Right lobe of liver (tissue), 6 donors: ENCODE data around the gene PPT1. TPM values are rescaled to one million over a fixed set of nuclear protein-coding genes. Genes with fewer than 3 reads are reported as not detected.

ENCODE experiments used
- ATAC-seq, 4 donors: fragments of 200-7000 bp; cut with Tn5 transposase; one replicate each; pipeline ENCODE4 v1.9.1; 2020; ENCODE audit warnings: mild to moderate bottlenecking in 4 of 4, moderate library complexity in 4 of 4
- DNase-seq, 3 donors: peaks; one replicate each; pipeline ENCODE4 v3.0.0-alpha.2; 2020
- H3K27ac ChIP-seq, 3 donors: fragments of 200-600 bp; one replicate each; pipeline ENCODE4 v1.8.0; 2022
- H3K27me3 ChIP-seq, 2 donors: fragments of 200-600 bp; one replicate each; pipeline ENCODE4 v1.8.0; 2022
- H3K36me3 ChIP-seq, 4 donors: fragments of 200-600 bp; sonication (generic) in 1 of 4; one replicate each; pipeline versions ENCODE4 v1.5.1 to v1.8.0; 2017 to 2022; ENCODE audit warnings: control low read depth in 1 of 4
- H3K4me1 ChIP-seq, 4 donors: fragments of 200-600 bp; sonication (generic) in 1 of 4; one replicate each; pipeline versions ENCODE4 v1.5.1 to v1.8.0; 2017 to 2022; ENCODE audit warnings: control low read depth in 1 of 4
- H3K4me3 ChIP-seq, 3 donors: fragments of 200-600 bp; one replicate each; pipeline ENCODE4 v1.8.0; 2022
- H3K9me3 ChIP-seq, 4 donors: fragments of 200-600 bp; sonication (generic) in 1 of 4; one replicate each; pipeline versions ENCODE4 v1.5.1 to v1.8.0; 2017 to 2022; ENCODE audit warnings: control low read depth in 1 of 4
- POLR2A ChIP-seq: fragments of 450-650 bp; IDR thresholded peaks from one replicate; pipeline ENCODE4 v1.6.1; 2017; ENCODE audit warnings: antibody characterized with exemption, mild to moderate bottlenecking
- WGBS: methylation state at CpG from one replicate; pipeline ENCODE4 v1.1.6; 2018; ENCODE audit warnings: low coverage, low lambda C conversion rate; ENCODE audit not compliant: insufficient coverage; ENCODE audit errors: missing lambda C conversion rate; 5-methylcytosine and 5-hydroxymethylcytosine counted together
- intact Hi-C, 2 donors: fragments of 100-400 bp; cut with DNase I; formaldehyde crosslinking; loops; one replicate each; pipeline versions ENCODE4 v1.11.2 to v1.14.1; 2022
- total RNA-seq, 6 experiments: library from RNA; depleted of rRNA in 2 of 6; stranded (reverse); fragments of >200 nt in 2 of 6; fragmentation: NEBNext Ultra II Directional in 3 of 6; extraction: Animal tissue kit (Norgen Biotek cat#: 25700) in 3 of 6; gene quantifications; one replicate each; pipeline versions ENCODE4 v1.1.0 to v1.2.4, GENCODE V29; 2016 to 2023
- TF ChIP-seq, protein P1 (sequence below), 4 donors: fragments of 200-600 bp in 3 of 4; fragments of 450-650 bp in 1 of 4; IDR thresholded peaks; one replicate each; pipeline versions ENCODE4 v1.5.1 to v1.8.0; 2016 to 2022; ENCODE audit warnings: antibody characterized with exemption in 4 of 4, mild to moderate bottlenecking in 2 of 4
- donor health status: DM: no; HTN: yes; CAD: no.
- donor health status: DM: no; HTN: no; CAD: no.
- donor health status: DM: no; HTN: no; CAD: no.
- donor health status: DM: no; HTN: yes; CAD: no.
- donor health status: DM: no; HTN: yes; CAD: no.

Gene PPT1
- total RNA-seq, 6 experiments from 2014 or later: 16.5 to 47.8 (median 33.1) TPM

DNA sequence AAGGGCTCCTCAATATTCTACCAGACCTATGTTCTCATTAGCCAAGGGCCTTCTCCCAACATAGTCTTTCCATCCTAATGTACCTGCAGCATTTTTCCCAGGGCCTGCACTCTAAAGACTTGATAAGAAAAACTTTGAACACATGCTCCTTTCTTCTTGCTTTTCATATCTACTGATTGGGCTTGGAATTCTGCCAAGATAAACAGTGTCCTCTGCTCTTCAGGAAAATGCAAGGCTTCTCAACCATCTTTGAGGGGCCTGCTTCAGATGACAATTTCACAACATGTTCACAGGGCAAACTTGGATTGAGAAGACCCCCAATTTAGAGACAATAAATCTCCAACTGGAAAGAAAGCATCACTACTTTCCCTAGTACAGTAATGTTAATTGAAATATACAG is 25.8 kb upstream of the PPT1 start:
- Histone ChIP-seq H3K27ac (no peak overlapping the region), H3K36me3 (no peaks in the 10 kb centered on the region), H3K9me3 (no peaks in the 10 kb centered on the region), H3K4me3 (no peak overlapping the region), H3K27me3 (no peaks in the 10 kb centered on the region), H3K4me1 (no peaks in the 10 kb centered on the region)
- TF ChIP-seq, protein P1, sequence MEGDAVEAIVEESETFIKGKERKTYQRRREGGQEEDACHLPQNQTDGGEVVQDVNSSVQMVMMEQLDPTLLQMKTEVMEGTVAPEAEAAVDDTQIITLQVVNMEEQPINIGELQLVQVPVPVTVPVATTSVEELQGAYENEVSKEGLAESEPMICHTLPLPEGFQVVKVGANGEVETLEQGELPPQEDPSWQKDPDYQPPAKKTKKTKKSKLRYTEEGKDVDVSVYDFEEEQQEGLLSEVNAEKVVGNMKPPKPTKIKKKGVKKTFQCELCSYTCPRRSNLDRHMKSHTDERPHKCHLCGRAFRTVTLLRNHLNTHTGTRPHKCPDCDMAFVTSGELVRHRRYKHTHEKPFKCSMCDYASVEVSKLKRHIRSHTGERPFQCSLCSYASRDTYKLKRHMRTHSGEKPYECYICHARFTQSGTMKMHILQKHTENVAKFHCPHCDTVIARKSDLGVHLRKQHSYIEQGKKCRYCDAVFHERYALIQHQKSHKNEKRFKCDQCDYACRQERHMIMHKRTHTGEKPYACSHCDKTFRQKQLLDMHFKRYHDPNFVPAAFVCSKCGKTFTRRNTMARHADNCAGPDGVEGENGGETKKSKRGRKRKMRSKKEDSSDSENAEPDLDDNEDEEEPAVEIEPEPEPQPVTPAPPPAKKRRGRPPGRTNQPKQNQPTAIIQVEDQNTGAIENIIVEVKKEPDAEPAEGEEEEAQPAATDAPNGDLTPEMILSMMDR (IDR thresholded peaks at IDR 0.05): no peak
- TF ChIP-seq POLR2A: no peak
- intact Hi-C loops: no loop called here
- no peak for DNase-seq
- ATAC-seq: no peak

DNA sequence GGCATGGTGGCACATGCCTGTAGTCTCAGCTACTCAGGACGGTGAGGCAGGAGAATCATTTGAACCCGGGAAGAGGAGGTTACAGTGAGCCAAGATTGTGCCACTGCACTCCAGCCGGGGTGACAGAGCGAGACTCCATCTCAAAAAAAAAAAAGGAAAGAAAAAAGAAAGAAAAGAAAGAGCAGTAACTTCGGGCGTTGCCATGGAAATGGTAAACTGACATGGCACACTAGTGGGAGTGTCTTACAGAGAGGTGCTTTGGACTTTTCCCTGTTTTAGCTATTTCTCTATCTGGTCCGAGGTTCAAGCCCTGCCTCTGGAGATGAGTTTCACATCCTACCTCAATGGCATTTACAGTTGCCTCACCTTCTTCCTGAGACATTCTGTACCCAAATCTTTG is 23.1 kb upstream of the PPT1 start:
- Histone ChIP-seq H3K4me3 (no peak overlapping the region), H3K27ac (no peak overlapping the region), H3K9me3 (no peaks in the 10 kb centered on the region), H3K36me3 (no peaks in the 10 kb centered on the region), H3K27me3 (no peaks in the 10 kb centered on the region), H3K4me1 (no peaks in the 10 kb centered on the region)
- ATAC-seq: no peak
- intact Hi-C loops: no loop called here
- TF ChIP-seq, protein P1 (IDR thresholded peaks at IDR 0.05): no peak
- no peak for TF ChIP-seq POLR2A
- DNase-seq: no peak
- whole genome bisulfite sequencing: 53% methylated on average over 4 of the region's 7 CpGs

DNA sequence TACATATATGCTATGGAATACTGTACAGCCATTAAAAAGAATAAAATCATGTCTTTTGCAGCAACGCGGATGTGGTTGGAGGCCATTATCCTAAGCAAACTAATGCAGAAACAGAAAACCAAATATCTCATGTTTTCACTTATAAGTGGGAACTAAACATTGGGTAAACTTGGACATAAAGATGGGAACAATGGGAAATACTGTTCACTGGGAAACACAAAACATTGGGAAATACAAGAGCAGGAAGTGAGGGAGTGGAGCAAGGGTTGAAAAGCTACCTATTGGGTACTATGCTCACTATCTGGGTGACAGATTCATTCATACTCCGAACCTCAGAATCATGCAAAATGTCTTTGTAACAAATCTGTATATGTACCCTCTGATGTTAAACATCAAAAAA is 17.3 kb upstream of the PPT1 start:
- WGBS: 74% methylated on average over 3 of the region's 3 CpGs
- no peaks in the 10 kb centered on the region for H3K27me3 ChIP-seq
- TF ChIP-seq POLR2A: no peak
- TF ChIP-seq, protein P1 (IDR thresholded peaks at IDR 0.05): no peak
- H3K9me3 ChIP-seq: no peaks in the 10 kb centered on the region
- intact Hi-C loops: no loop called here
- no peak for ATAC-seq
- no peak overlapping the region for H3K27ac ChIP-seq
- DNase-seq: no peak
- no peaks in the 10 kb centered on the region for H3K36me3 ChIP-seq
- H3K4me3 ChIP-seq: no peak overlapping the region
- H3K4me1 ChIP-seq: no peaks in the 10 kb centered on the region

DNA sequence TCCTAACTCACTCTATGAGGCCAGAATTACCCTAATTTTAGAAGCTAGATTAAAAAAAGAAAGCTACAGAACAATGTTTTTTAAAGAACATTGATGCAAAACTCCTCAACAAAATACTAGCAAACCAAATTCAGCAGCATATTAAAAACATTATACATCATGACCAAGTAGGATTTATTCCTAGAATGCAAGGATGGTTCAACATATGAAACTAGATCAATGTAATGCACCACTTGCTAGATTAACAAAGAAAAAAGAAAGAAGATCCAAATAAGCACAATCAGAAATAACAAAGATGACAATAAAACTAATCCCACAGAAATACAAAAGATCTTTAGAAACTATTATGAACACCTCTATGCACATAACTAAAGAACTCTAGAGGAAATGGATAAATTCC is 13.3 kb upstream of the PPT1 start:
- no peak for TF ChIP-seq POLR2A
- TF ChIP-seq, protein P1 (IDR thresholded peaks at IDR 0.05): no peak
- intact Hi-C loops: no loop called here
- no peak overlapping the region for H3K27ac ChIP-seq

DNA sequence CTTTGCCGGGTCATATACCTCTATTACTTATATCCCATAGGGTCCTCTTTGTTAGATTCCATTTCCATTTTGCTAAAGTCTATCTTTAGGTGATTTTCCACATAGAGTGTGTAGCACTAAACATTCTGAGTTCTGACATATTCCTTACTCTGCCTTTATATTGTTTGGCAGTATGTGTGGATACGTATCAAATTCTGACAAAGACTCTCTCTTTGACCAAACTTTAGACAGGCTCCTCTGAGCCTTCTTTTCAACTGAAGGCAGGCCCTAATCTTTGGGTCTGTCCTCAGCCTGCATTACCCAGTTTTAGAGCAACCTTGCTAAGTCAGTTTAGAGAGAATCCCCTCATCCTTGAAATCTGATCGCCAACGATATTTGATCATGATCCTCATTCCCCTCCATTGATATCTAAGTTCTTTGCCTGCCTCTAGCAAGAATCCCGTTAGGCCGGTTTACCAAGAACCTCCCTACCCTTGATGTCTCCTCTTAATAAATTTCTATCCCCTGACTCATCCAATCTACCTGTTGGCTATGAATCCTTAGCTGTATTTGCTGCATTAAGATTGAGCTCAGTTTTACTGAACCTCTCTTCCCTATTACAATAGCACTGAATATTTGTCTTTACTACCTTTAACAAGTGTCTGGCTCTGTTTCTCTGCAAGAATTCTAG is 10.4 kb upstream of the PPT1 start:
- Histone ChIP-seq H3K27me3 (no peaks in the 10 kb centered on the region), H3K9me3 (no peaks in the 10 kb centered on the region), H3K4me1 (no peaks in the 10 kb centered on the region), H3K27ac (no peak overlapping the region), H3K4me3 (no peak overlapping the region), H3K36me3 (no peaks in the 10 kb centered on the region)
- ATAC-seq (no peak), DNase-seq (no peak)
- 84% methylated on average over 6 of the region's 6 CpGs for WGBS
- intact Hi-C loops: no loop called here
- TF ChIP-seq, protein P1 (IDR thresholded peaks at IDR 0.05): no peak
- no peak for TF ChIP-seq POLR2A

More for the DNA sequence above, 13.3 kb upstream of the PPT1 start:
- H3K36me3 ChIP-seq: no peaks in the 10 kb centered on the region
- H3K4me3 ChIP-seq: no peak overlapping the region
- H3K4me1 ChIP-seq: no peaks in the 10 kb centered on the region
- no peaks in the 10 kb centered on the region for H3K27me3 ChIP-seq
- H3K9me3 ChIP-seq: no peaks in the 10 kb centered on the region
- ATAC-seq (no peak), DNase-seq (no peak)
